Measurements from ENCODE around the gene PTPRZ1. TPM values are rescaled to one million over a fixed set of nuclear protein-coding genes. Genes with fewer than 3 reads are reported as not detected.

PTPRZ1 gene
- total RNA-seq, 2 donors from 2014 or later = 18.0 to 57.4 TPM

DNA sequence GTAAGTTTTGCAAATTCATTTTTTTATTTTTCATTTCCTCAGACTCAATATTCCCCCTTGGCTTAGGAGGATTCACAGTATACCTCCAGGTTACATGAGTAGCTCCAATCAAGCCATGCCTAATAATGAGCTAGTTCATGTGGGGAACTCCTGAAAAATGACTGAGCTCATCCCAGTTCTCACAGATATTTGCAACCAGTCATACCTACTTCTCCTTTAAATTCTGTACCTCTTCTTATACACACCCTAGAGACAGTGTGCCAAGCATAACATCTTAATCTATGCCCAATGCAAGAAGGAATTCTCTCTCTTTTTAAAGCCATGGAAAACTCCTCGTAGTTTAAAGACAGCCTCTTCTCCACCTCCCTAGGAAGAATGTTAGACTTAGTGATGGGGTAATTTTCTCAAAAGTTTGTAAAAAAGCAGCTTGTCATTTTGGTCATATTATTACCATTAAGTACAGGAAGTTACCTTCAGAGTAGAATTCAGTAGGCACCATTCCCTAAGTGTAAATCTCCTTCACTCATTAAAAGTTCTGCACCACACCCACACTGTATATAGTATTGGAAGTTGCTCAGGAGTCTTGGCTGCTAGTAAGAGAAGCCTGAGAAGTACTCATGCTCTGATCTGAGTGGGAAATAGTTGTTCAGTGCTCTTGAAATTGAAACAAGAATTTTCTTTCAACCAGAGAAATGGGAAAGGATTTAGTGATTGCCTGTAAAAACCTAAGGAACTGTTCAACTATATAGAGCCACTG is 72.7 kb downstream of the PTPRZ1 start:
- WGBS, 2 experiments (ENCODE audit: insufficient coverage in 1 of 2, insufficient read length in 1 of 2) = 100% methylated on average over 1 of the region's 1 CpG; no CpG with 5 or more reads in 1 of the 2 experiments
- Histone ChIP-seq H3K9me3 (ENCODE audit: control insufficient read depth, low read length) (no peaks in the 10 kb centered on the region), H3K36me3 (ENCODE audit: control insufficient read depth, insufficient read depth, low read length) (no peaks in the 10 kb centered on the region), H3K4me3 (ENCODE audit: low read length) (no peak overlapping the region), H3K27me3 (ENCODE audit: control insufficient read depth, insufficient read depth, low read length, poor library complexity, severe bottlenecking) (no peaks in the 10 kb centered on the region), H3K27ac (ENCODE audit: low read depth, low read length) (no peak overlapping the region), H3K9ac (ENCODE audit: extremely low read depth, low read length, poor library complexity, severe bottlenecking) (no peak overlapping the region), H3K4me1 (ENCODE audit: control insufficient read depth, insufficient read depth, low read length) (no peaks in the 10 kb centered on the region)
- Mint-ChIP-seq H3K4me1 (peaks cover 23% of the 10 kb centered on the region), H3K27me3 (ENCODE audit: insufficient read depth) (no peaks in the 10 kb centered on the region), H3K36me3 (ENCODE audit: low read depth) (peaks cover 3% of the 10 kb centered on the region), H3K27ac (no peak overlapping the region), H3K4me3 (no peak overlapping the region), H3K9me3 (no peaks in the 10 kb centered on the region)
- DNase-seq = no peak
- TF ChIP-seq, protein P1, sequence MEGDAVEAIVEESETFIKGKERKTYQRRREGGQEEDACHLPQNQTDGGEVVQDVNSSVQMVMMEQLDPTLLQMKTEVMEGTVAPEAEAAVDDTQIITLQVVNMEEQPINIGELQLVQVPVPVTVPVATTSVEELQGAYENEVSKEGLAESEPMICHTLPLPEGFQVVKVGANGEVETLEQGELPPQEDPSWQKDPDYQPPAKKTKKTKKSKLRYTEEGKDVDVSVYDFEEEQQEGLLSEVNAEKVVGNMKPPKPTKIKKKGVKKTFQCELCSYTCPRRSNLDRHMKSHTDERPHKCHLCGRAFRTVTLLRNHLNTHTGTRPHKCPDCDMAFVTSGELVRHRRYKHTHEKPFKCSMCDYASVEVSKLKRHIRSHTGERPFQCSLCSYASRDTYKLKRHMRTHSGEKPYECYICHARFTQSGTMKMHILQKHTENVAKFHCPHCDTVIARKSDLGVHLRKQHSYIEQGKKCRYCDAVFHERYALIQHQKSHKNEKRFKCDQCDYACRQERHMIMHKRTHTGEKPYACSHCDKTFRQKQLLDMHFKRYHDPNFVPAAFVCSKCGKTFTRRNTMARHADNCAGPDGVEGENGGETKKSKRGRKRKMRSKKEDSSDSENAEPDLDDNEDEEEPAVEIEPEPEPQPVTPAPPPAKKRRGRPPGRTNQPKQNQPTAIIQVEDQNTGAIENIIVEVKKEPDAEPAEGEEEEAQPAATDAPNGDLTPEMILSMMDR (conservative IDR thresholded peaks at IDR 0.05) = no peak

DNA sequence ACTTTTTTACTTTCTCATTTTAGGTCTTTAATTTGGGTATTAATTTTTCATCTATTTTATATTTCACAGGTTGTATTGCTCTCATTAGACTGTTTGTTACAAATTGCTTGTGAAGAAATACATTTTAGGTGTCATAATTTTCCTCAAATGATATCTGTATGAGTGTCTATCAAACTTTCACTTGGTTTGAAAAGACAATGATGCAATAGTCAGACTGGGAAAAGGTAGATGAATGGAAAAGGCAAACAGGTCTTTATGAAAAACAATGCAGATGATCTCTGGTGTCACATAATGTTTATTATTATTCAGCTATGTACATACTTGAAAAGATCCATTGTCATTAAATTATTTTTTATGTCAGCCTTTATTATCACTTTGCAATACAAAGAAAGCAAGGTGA is 80.2 kb downstream of the PTPRZ1 start:
- H3K9me3 ChIP-seq (ENCODE audit: control insufficient read depth, low read length) = no peaks in the 10 kb centered on the region
- no peaks in the 10 kb centered on the region for H3K4me1 ChIP-seq (ENCODE audit: control insufficient read depth, insufficient read depth, low read length)
- Mint-ChIP-seq H3K4me1 (no peaks in the 10 kb centered on the region), H3K9me3 (peaks cover 2% of the 10 kb centered on the region), H3K27ac (no peak overlapping the region), H3K4me3 (no peak overlapping the region), H3K36me3 (ENCODE audit: low read depth) (peaks cover 4% of the 10 kb centered on the region), H3K27me3 (ENCODE audit: insufficient read depth) (no peaks in the 10 kb centered on the region)
- no peaks in the 10 kb centered on the region for H3K27me3 ChIP-seq (ENCODE audit: control insufficient read depth, insufficient read depth, low read length, poor library complexity, severe bottlenecking)
- no peaks in the 10 kb centered on the region for H3K36me3 ChIP-seq (ENCODE audit: control insufficient read depth, insufficient read depth, low read length)
- no peak for DNase-seq
- H3K27ac ChIP-seq (ENCODE audit: low read depth, low read length) = no peak overlapping the region
- TF ChIP-seq, protein P1 (conservative IDR thresholded peaks at IDR 0.05) = no peak
- H3K4me3 ChIP-seq (ENCODE audit: low read length) = no peak overlapping the region
- H3K9ac ChIP-seq (ENCODE audit: extremely low read depth, low read length, poor library complexity, severe bottlenecking) = no peak overlapping the region

DNA sequence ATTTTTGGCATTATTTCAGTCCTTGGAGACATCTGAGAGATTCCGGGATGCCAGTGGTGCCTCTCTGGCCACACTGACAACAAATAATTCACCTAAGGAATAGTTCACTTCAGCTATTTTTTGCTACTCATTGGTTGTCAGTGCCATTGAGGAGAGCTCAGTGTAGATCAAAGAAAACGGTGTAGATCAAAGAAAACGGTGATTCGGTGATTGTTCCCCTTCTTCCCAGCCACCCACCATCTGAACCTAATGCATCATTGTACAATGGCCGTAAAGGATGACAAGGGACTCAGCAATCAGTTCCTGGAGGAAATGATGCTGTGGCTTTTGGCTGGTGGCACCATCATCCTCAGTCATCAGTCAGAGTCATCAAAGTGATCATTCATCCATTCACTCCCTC is 80.6 kb downstream of the PTPRZ1 start:
- Histone ChIP-seq H3K9ac (ENCODE audit: extremely low read depth, low read length, poor library complexity, severe bottlenecking) (no peak overlapping the region), H3K36me3 (ENCODE audit: control insufficient read depth, insufficient read depth, low read length) (no peaks in the 10 kb centered on the region), H3K4me1 (ENCODE audit: control insufficient read depth, insufficient read depth, low read length) (no peaks in the 10 kb centered on the region), H3K9me3 (ENCODE audit: control insufficient read depth, low read length) (no peaks in the 10 kb centered on the region), H3K4me3 (ENCODE audit: low read length) (no peak overlapping the region), H3K27ac (ENCODE audit: low read depth, low read length) (no peak overlapping the region), H3K27me3 (ENCODE audit: control insufficient read depth, insufficient read depth, low read length, poor library complexity, severe bottlenecking) (no peaks in the 10 kb centered on the region)
- DNase-seq = no peak
- no peak overlapping the region for H3K27ac Mint-ChIP-seq
- H3K4me1 Mint-ChIP-seq = no peaks in the 10 kb centered on the region
- no peaks in the 10 kb centered on the region for H3K27me3 Mint-ChIP-seq (ENCODE audit: insufficient read depth)
- H3K36me3 Mint-ChIP-seq (ENCODE audit: low read depth) = peaks cover 4% of the 10 kb centered on the region
- WGBS, 2 experiments (ENCODE audit: insufficient coverage in 1 of 2, insufficient read length in 1 of 2) = 90 to 91% methylated on average over 4 to 5 of the region's 5 CpGs
- TF ChIP-seq, protein P1 (conservative IDR thresholded peaks at IDR 0.05) = no peak
- H3K4me3 Mint-ChIP-seq = no peak overlapping the region
- H3K9me3 Mint-ChIP-seq = peaks cover 2% of the 10 kb centered on the region
